ENCODE results near the gene COL7A1. TPM values are rescaled to one million over a fixed set of nuclear protein-coding genes. Genes with fewer than 3 reads are reported as not detected.

The COL7A1 gene
- total and polyA plus RNA-seq, 3 experiments from 2014 or later, result 0.59 to 0.93 TPM; not detected in 1

GRCh38 chr3:48628277-48629017 is 33.3 kb upstream of the COL7A1 start:
- H3K36me3 ChIP-seq (ENCODE audit: insufficient read depth, low read length), result no peaks in the 10 kb centered on the region
- Mint-ChIP-seq H3K4me1 (peaks cover 8 to 14% (median 11%) of the 10 kb centered on the region in 3 donors), H3K4me3 (peak overlapping the region in 1 of 7 donors; percentile 15), H3K9me3 (no peaks in the 10 kb centered on the region), H3K36me3 (peaks cover 4 to 59% (median 8%) of the 10 kb centered on the region in 3 donors), H3K27ac (no peak overlapping the region), H3K27me3 (peaks cover 0 to 2% of the 10 kb centered on the region in 2 donors)
- DNase-seq, result no peak
- ChIA-PET CTCF (no interaction called here), POLR2A (no interaction called here)
- H3K27ac ChIP-seq (ENCODE audit: low read depth, low read length), result no peak overlapping the region
- H3K4me3 ChIP-seq (ENCODE audit: low read length), result no peak overlapping the region
- no peaks in the 10 kb centered on the region for H3K27me3 ChIP-seq (ENCODE audit: insufficient read depth, low read length, poor library complexity, severe bottlenecking)
- H3K4me1 ChIP-seq (ENCODE audit: insufficient read depth, low read length), result no peaks in the 10 kb centered on the region
- no peaks in the 10 kb centered on the region for H3K9me3 ChIP-seq (ENCODE audit: low read length)

- Mint-ChIP-seq H3K36me3 (peaks cover 4 to 46% (median 7%) of the 10 kb centered on the region in 3 donors), H3K9me3 (no peaks in the 10 kb centered on the region), H3K27ac (peak overlapping the region in 1 of 8 donors; percentile 67), H3K4me1 (peaks cover 6 to 11% (median 9%) of the 10 kb centered on the region in 3 donors), H3K4me3 (no peak overlapping the region), H3K27me3 (peaks cover 0 to 2% of the 10 kb centered on the region in 2 donors)
- Histone ChIP-seq H3K4me3 (ENCODE audit: low read length) (no peak overlapping the region), H3K9me3 (ENCODE audit: low read length) (no peaks in the 10 kb centered on the region), H3K36me3 (ENCODE audit: insufficient read depth, low read length) (no peaks in the 10 kb centered on the region), H3K4me1 (ENCODE audit: insufficient read depth, low read length) (no peaks in the 10 kb centered on the region), H3K27me3 (ENCODE audit: insufficient read depth, low read length, poor library complexity, severe bottlenecking) (no peaks in the 10 kb centered on the region), H3K27ac (ENCODE audit: low read depth, low read length) (no peak overlapping the region)
- ChIA-PET POLR2A (interaction anchor here (1.3 kb wide), 1 partner anchor 10 kb away, joined by 3 read pairs; the partner anchor contains the start of gene SLC26A6), CTCF (interaction anchor here (0.9 kb wide), 1 partner anchor 15 kb away, joined by 3 read pairs; no protein-coding TSS in a partner anchor)
- DNase-seq, result no peak
Observed at GRCh38 chr3:48625600-48625999, 30.5 kb upstream of the COL7A1 start.

GRCh38 chr3:48624767-48625166 is 29.6 kb upstream of the COL7A1 start:
- POLR2A ChIA-PET, result interaction anchor here (1.3 kb wide), 1 partner anchor 11 kb away, joined by 3 read pairs; the partner anchor contains the start of gene SLC26A6

GRCh38 chr3:48623851-48624547 is 28.9 kb upstream of the COL7A1 start:
- peaks cover 6 to 11% (median 9%) of the 10 kb centered on the region in 3 donors for H3K4me1 Mint-ChIP-seq
- Histone ChIP-seq H3K27me3 (ENCODE audit: insufficient read depth, low read length, poor library complexity, severe bottlenecking) (no peaks in the 10 kb centered on the region), H3K36me3 (ENCODE audit: insufficient read depth, low read length) (no peaks in the 10 kb centered on the region), H3K27ac (ENCODE audit: low read depth, low read length) (no peak overlapping the region), H3K9me3 (ENCODE audit: low read length) (no peaks in the 10 kb centered on the region), H3K4me3 (ENCODE audit: low read length) (no peak overlapping the region), H3K4me1 (ENCODE audit: insufficient read depth, low read length) (no peaks in the 10 kb centered on the region)
- H3K27me3 Mint-ChIP-seq, result peaks cover 0 to 2% of the 10 kb centered on the region in 2 donors
- ChIA-PET POLR2A (no interaction called here), CTCF (interaction anchor here (0.7 to 1.5 kb wide), 2 partner anchors 20 to 75 kb away, joined by 4 read pairs; no protein-coding TSS in a partner anchor)
- peaks cover 0 to 1% (median 0%) of the 10 kb centered on the region in 5 donors for H3K9me3 Mint-ChIP-seq
- H3K4me3 Mint-ChIP-seq, result peak overlapping the region in 1 of 7 donors; percentile 8
- H3K36me3 Mint-ChIP-seq, result peaks cover 2 to 33% (median 4%) of the 10 kb centered on the region in 3 donors
- no peak for DNase-seq
- H3K27ac Mint-ChIP-seq, result peak overlapping the region in 4 of 8 donors; percentile 6 to 66 (median 34)

More at GRCh38 chr3:48624767-48625166, 29.6 kb upstream of the COL7A1 start:
- peaks cover 0 to 2% of the 10 kb centered on the region in 2 donors for H3K27me3 Mint-ChIP-seq
- H3K4me1 ChIP-seq (ENCODE audit: insufficient read depth, low read length), result no peaks in the 10 kb centered on the region
- H3K36me3 Mint-ChIP-seq, result peaks cover 4 to 41% (median 7%) of the 10 kb centered on the region in 3 donors
- no peak overlapping the region for H3K4me3 ChIP-seq (ENCODE audit: low read length)
- CTCF ChIA-PET, result interaction anchor here (0.9 to 1.5 kb wide), 2 partner anchors 14 to 76 kb away, joined by 3 to 4 read pairs; no protein-coding TSS in a partner anchor
- peak overlapping the region in 2 of 8 donors; percentile 71 to 75 for H3K27ac Mint-ChIP-seq
- DNase-seq, result no peak
- H3K36me3 ChIP-seq (ENCODE audit: insufficient read depth, low read length), result no peaks in the 10 kb centered on the region
- H3K4me1 Mint-ChIP-seq, result peaks cover 6 to 11% (median 9%) of the 10 kb centered on the region in 3 donors
- H3K27me3 ChIP-seq (ENCODE audit: insufficient read depth, low read length, poor library complexity, severe bottlenecking), result no peaks in the 10 kb centered on the region
- H3K9me3 ChIP-seq (ENCODE audit: low read length), result no peaks in the 10 kb centered on the region
- H3K9me3 Mint-ChIP-seq, result no peaks in the 10 kb centered on the region
- no peak overlapping the region for H3K27ac ChIP-seq (ENCODE audit: low read depth, low read length)
- H3K4me3 Mint-ChIP-seq, result no peak overlapping the region

GRCh38 chr3:48621461-48621869 is 26.3 kb upstream of the COL7A1 start, which contains the start of gene TMEM89:
TSS of gene TMEM89 (minus strand) at chr3:48621769. CDS start at chr3:48621756, 13 bp downstream.
- no peak for DNase-seq
- ChIA-PET CTCF (interaction anchor here (1.2 kb wide), 1 partner anchor 14 kb away, joined by 4 read pairs; the partner anchor contains the start of gene SLC26A6), POLR2A (no interaction called here)
- Mint-ChIP-seq H3K27me3 (peaks cover 0 to 2% of the 10 kb centered on the region in 2 donors), H3K4me1 (peaks cover 6 to 11% (median 9%) of the 10 kb centered on the region in 3 donors), H3K27ac (no peak within 1 kb of the TSS), H3K36me3 (peaks cover 0 to 9% (median 0%) of the 10 kb centered on the region in 3 donors), H3K4me3 (no peak within 1 kb of the TSS), H3K9me3 (peaks cover 0 to 17% (median 10%) of the 10 kb centered on the region in 5 donors)
- Histone ChIP-seq H3K9me3 (ENCODE audit: low read length) (peaks cover 11% of the 10 kb centered on the region), H3K36me3 (ENCODE audit: insufficient read depth, low read length) (no peaks in the 10 kb centered on the region), H3K27me3 (ENCODE audit: insufficient read depth, low read length, poor library complexity, severe bottlenecking) (no peaks in the 10 kb centered on the region), H3K27ac (ENCODE audit: low read depth, low read length) (no peak within 1 kb of the TSS), H3K4me3 (ENCODE audit: low read length) (no peak within 1 kb of the TSS), H3K4me1 (ENCODE audit: insufficient read depth, low read length) (no peaks in the 10 kb centered on the region)

- H3K4me3 ChIP-seq (ENCODE audit: low read length), result no peak overlapping the region
- H3K27me3 ChIP-seq (ENCODE audit: insufficient read depth, low read length, poor library complexity, severe bottlenecking), result no peaks in the 10 kb centered on the region
- peaks cover 5 to 8% (median 7%) of the 10 kb centered on the region in 3 donors for H3K4me1 Mint-ChIP-seq
- H3K36me3 Mint-ChIP-seq, result no peaks in the 10 kb centered on the region
- ChIA-PET POLR2A (interaction anchor here (1.0 kb wide), 1 partner anchor 10 kb away, joined by 3 read pairs; the partner anchor contains the start of gene UQCRC1), CTCF (no interaction called here)
- H3K4me1 ChIP-seq (ENCODE audit: insufficient read depth, low read length), result no peaks in the 10 kb centered on the region
- no peak for DNase-seq
- H3K9me3 ChIP-seq (ENCODE audit: low read length), result peaks cover 11% of the 10 kb centered on the region
- H3K27me3 Mint-ChIP-seq, result peaks cover 0 to under 1% of the 10 kb centered on the region in 2 donors
- H3K27ac Mint-ChIP-seq, result no peak overlapping the region
- no peaks in the 10 kb centered on the region for H3K36me3 ChIP-seq (ENCODE audit: insufficient read depth, low read length)
- H3K4me3 Mint-ChIP-seq, result no peak overlapping the region
- H3K9me3 Mint-ChIP-seq, result peaks cover 0 to 20% (median 10%) of the 10 kb centered on the region in 5 donors
- no peak overlapping the region for H3K27ac ChIP-seq (ENCODE audit: low read depth, low read length)
Observed at GRCh38 chr3:48619541-48620524, 24.7 kb upstream of the COL7A1 start.

- POLR2A ChIA-PET, result no interaction called here
- H3K27me3 ChIP-seq (ENCODE audit: insufficient read depth, low read length, poor library complexity, severe bottlenecking), result no peaks in the 10 kb centered on the region
Observed at GRCh38 chr3:48617559-48617958, 22.4 kb upstream of the COL7A1 start.

More at GRCh38 chr3:48617559-48617958, 22.4 kb upstream of the COL7A1 start:
- CTCF ChIA-PET, result no interaction called here
- H3K36me3 Mint-ChIP-seq, result no peaks in the 10 kb centered on the region
- no peaks in the 10 kb centered on the region for H3K27me3 Mint-ChIP-seq
- no peaks in the 10 kb centered on the region for H3K36me3 ChIP-seq (ENCODE audit: insufficient read depth, low read length)
- no peak overlapping the region for H3K27ac ChIP-seq (ENCODE audit: low read depth, low read length)
- H3K4me1 ChIP-seq (ENCODE audit: insufficient read depth, low read length), result no peaks in the 10 kb centered on the region
- no peak overlapping the region for H3K4me3 ChIP-seq (ENCODE audit: low read length)
- DNase-seq, result no peak
- H3K4me3 Mint-ChIP-seq, result no peak overlapping the region
- H3K9me3 ChIP-seq (ENCODE audit: low read length), result peaks cover 11% of the 10 kb centered on the region
- no peak overlapping the region for H3K27ac Mint-ChIP-seq
- H3K4me1 Mint-ChIP-seq, result no peaks in the 10 kb centered on the region
- H3K9me3 Mint-ChIP-seq, result peaks cover 0 to 20% (median 10%) of the 10 kb centered on the region in 5 donors
